CD14-positive monocyte (primary cell): ENCODE data around the gene CEP128. TPM values are rescaled to one million over a fixed set of nuclear protein-coding genes. Genes with fewer than 3 reads are reported as not detected.

Experiments
- DNase-seq, 3 donors: peaks; one replicate each; pipeline ENCODE4 v3.0.0-alpha.2; 2011 to 2022
- H2AFZ ChIP-seq: 2 replicates; pipeline ENCODE4 v1.6.0; 2012; ENCODE audit warnings: mild to moderate bottlenecking, low read depth, low read length, inconsistent platforms; ENCODE audit not compliant: insufficient read depth, poor library complexity, severe bottlenecking
- H3K27ac ChIP-seq, 2 donors: 1 replicate in 1 of 2; 2 replicates in 1 of 2; pipeline ENCODE4 v1.5.1; 2012 to 2013; ENCODE audit warnings: low read length in 2 of 2, control low read depth in 1 of 2, inconsistent platforms in 1 of 2, low read depth in 1 of 2, mild to moderate bottlenecking in 1 of 2
- H3K27me3 ChIP-seq, 2 donors: one replicate each; pipeline versions ENCODE4 v1.6.0 to v1.6.1; 2011 to 2013; ENCODE audit warnings: low read length in 2 of 2; ENCODE audit not compliant: control insufficient read depth in 2 of 2, insufficient read depth in 2 of 2
- H3K36me3 ChIP-seq, 2 donors: replicated peaks in 1 of 2; 1 replicate in 1 of 2; 2 replicates in 1 of 2; pipeline versions ENCODE4 v1.5.1 to v1.6.1; 2012 to 2013; ENCODE audit warnings: low read length in 2 of 2, control low read depth in 1 of 2, inconsistent platforms in 1 of 2, mild to moderate bottlenecking in 1 of 2; ENCODE audit not compliant: insufficient read depth in 2 of 2, control insufficient read depth in 1 of 2
- H3K4me1 ChIP-seq, 2 donors: 1 replicate in 1 of 2; 2 replicates in 1 of 2; pipeline versions ENCODE4 v1.5.1 to v1.6.1; 2012 to 2013; ENCODE audit warnings: low read length in 2 of 2, control low read depth in 1 of 2, inconsistent platforms in 1 of 2, mild to moderate bottlenecking in 1 of 2, moderate library complexity in 1 of 2; ENCODE audit not compliant: insufficient read depth in 2 of 2, control insufficient read depth in 1 of 2
- H3K4me2 ChIP-seq: replicated peaks from 2 replicates; pipeline ENCODE3; 2012; ENCODE audit warnings: low read length, moderate library complexity, mild to moderate bottlenecking; ENCODE audit not compliant: poor library complexity, severe bottlenecking; ENCODE audit errors: extremely low read depth
- H3K4me3 ChIP-seq, 3 experiments: fragments of 200-600 bp in 1 of 3; sonication (generic) in 1 of 3; replicated peaks in 1 of 3; 1 replicate in 2 of 3; 2 replicates in 1 of 3; pipeline ENCODE4 v1.5.1; 2011 to 2013; ENCODE audit warnings: low read length in 3 of 3, mild to moderate bottlenecking in 3 of 3, control low read depth in 2 of 3, low read depth in 2 of 3, inconsistent platforms in 1 of 3, moderate library complexity in 1 of 3
- H3K79me2 ChIP-seq: 2 replicates; pipeline ENCODE4 v1.6.0; 2012; ENCODE audit warnings: mild to moderate bottlenecking, control low read depth, inconsistent platforms, low read length, moderate library complexity; ENCODE audit not compliant: insufficient read depth
- H3K9ac ChIP-seq: 2 replicates; pipeline ENCODE4 v1.6.0; 2017; ENCODE audit warnings: low read length, mild to moderate bottlenecking; ENCODE audit not compliant: insufficient read depth, poor library complexity, severe bottlenecking
- H3K9me3 ChIP-seq, 2 donors: replicated peaks in 1 of 2; 1 replicate in 1 of 2; 2 replicates in 1 of 2; pipeline versions ENCODE4 v1.5.1 to v1.6.1; 2012 to 2013; ENCODE audit warnings: low read length in 2 of 2, control low read depth in 1 of 2; ENCODE audit not compliant: control insufficient read depth in 1 of 2, insufficient read depth in 1 of 2
- H4K20me1 ChIP-seq: 2 replicates; pipeline ENCODE4 v1.6.0; 2012; ENCODE audit warnings: mild to moderate bottlenecking, low read length, control low read depth, moderate library complexity; ENCODE audit not compliant: insufficient read depth
- H3K27ac Mint-ChIP-seq, 7 donors: one replicate each; pipeline ENCODE4 v1.8.0; 2020; ENCODE audit warnings: mild to moderate bottlenecking in 7 of 7, mixed read lengths in 7 of 7, moderate library complexity in 6 of 7, inconsistent platforms in 2 of 7
- H3K27me3 Mint-ChIP-seq, 3 donors: one replicate each; pipeline ENCODE4 v1.8.0; 2021 to 2022; ENCODE audit warnings: low read depth in 3 of 3, mild to moderate bottlenecking in 3 of 3, mixed read lengths in 3 of 3, moderate library complexity in 3 of 3, inconsistent platforms in 1 of 3
- H3K36me3 Mint-ChIP-seq, 2 donors: one replicate each; pipeline ENCODE4 v1.8.0; 2020; ENCODE audit warnings: mixed read lengths in 2 of 2, inconsistent platforms in 1 of 2, mild to moderate bottlenecking in 1 of 2
- H3K4me1 Mint-ChIP-seq: one replicate; pipeline ENCODE4 v1.8.0; 2020; ENCODE audit warnings: mild to moderate bottlenecking, mixed read lengths
- H3K4me3 Mint-ChIP-seq, 2 donors: one replicate each; pipeline ENCODE4 v1.8.0; 2020; ENCODE audit warnings: mild to moderate bottlenecking in 2 of 2, mixed read lengths in 2 of 2, moderate library complexity in 1 of 2
- H3K9me3 Mint-ChIP-seq, 7 donors: one replicate each; pipeline ENCODE4 v1.8.0; 2020 to 2022; ENCODE audit warnings: mixed read lengths in 7 of 7, mild to moderate bottlenecking in 6 of 7, moderate library complexity in 6 of 7, inconsistent platforms in 2 of 7
- WGBS: methylation state at CpG from one replicate; pipeline ENCODE4 v1.1.5; 2013; ENCODE audit warnings: missing lambda C conversion rate; ENCODE audit not compliant: insufficient coverage; 5-methylcytosine and 5-hydroxymethylcytosine counted together
- intact Hi-C, 2 donors: fragments of 100-400 bp; cut with micrococcal nuclease; formaldehyde crosslinking; loops; one replicate each; pipeline versions ENCODE4 v1.15.0 to v1.15.1; 2023
- polyA plus RNA-seq, 3 donors: library from polyadenylated mRNA; depleted of rRNA in 1 of 3; unstranded in 2 of 3; stranded (reverse) in 1 of 3; fragments of 300-500 nt in 2 of 3; fragments of >200 nt in 1 of 3; fragmentation: Illumina TruSeq in 2 of 3; gene quantifications; 1 replicate in 2 of 3; 2 replicates in 1 of 3; pipeline ENCODE4 v1.2.3, GENCODE V29; 2012 to 2021
- TF ChIP-seq, protein P1 (sequence below): fragments of 200-600 bp; IDR thresholded peaks from one replicate; pipeline ENCODE4 v1.8.0; 2022; ENCODE audit warnings: antibody characterized with exemption, mild to moderate bottlenecking

Gene CEP128
- polyA plus RNA-seq, 3 donors, result 0.41 to 0.88 (median 0.62) TPM

DNA sequence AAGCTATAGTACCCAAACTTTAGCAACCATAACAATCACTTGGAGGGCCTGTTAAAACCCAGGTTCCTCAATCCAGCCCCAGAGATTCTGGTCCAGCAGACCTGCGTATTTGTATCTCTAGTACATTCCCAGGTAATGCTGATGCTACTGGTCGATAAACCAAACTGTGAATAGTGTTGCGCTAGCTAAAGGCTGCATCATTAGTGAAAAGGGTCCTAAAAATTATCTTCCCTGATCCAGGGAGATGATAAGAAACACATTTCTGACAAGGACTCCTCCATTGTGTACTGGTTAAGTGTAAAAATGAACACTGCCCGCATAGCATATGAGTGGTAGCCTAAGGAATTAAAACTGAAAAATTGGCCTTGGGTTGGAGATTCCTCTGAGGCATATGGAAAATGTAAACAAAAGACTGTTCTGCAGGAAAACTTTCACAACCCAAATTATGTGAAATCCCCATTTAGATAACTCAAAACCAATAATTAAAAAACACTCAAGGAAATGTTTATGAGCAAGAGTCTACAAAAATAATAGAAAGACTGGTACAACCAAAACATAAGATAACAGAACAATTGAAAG is 322.7 kb downstream of the CEP128 start:
- Histone ChIP-seq H3K79me2 (no peaks in the 10 kb centered on the region), H2AFZ (no peak overlapping the region), H3K4me1 (no peaks in the 10 kb centered on the region), H3K27me3 (no peaks in the 10 kb centered on the region), H3K4me3 (no peak overlapping the region), H4K20me1 (no peaks in the 10 kb centered on the region), H3K27ac (no peak overlapping the region), H3K9ac (no peak overlapping the region), H3K36me3 (no peaks in the 10 kb centered on the region), H3K4me2 (no peak overlapping the region), H3K9me3 (peaks cover 0 to 2% of the 10 kb centered on the region in 2 donors)
- WGBS, result 100% methylated on average over 1 of the region's 4 CpGs
- Mint-ChIP-seq H3K36me3 (no peaks in the 10 kb centered on the region), H3K9me3 (peaks cover 0 to 11% (median 3%) of the 10 kb centered on the region in 7 donors), H3K4me1 (no peaks in the 10 kb centered on the region), H3K27me3 (no peaks in the 10 kb centered on the region), H3K4me3 (no peak overlapping the region), H3K27ac (no peak overlapping the region)
- intact Hi-C loops, result no loop called here
- no peak for DNase-seq
- TF ChIP-seq, protein P1, sequence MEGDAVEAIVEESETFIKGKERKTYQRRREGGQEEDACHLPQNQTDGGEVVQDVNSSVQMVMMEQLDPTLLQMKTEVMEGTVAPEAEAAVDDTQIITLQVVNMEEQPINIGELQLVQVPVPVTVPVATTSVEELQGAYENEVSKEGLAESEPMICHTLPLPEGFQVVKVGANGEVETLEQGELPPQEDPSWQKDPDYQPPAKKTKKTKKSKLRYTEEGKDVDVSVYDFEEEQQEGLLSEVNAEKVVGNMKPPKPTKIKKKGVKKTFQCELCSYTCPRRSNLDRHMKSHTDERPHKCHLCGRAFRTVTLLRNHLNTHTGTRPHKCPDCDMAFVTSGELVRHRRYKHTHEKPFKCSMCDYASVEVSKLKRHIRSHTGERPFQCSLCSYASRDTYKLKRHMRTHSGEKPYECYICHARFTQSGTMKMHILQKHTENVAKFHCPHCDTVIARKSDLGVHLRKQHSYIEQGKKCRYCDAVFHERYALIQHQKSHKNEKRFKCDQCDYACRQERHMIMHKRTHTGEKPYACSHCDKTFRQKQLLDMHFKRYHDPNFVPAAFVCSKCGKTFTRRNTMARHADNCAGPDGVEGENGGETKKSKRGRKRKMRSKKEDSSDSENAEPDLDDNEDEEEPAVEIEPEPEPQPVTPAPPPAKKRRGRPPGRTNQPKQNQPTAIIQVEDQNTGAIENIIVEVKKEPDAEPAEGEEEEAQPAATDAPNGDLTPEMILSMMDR, result no peak

DNA sequence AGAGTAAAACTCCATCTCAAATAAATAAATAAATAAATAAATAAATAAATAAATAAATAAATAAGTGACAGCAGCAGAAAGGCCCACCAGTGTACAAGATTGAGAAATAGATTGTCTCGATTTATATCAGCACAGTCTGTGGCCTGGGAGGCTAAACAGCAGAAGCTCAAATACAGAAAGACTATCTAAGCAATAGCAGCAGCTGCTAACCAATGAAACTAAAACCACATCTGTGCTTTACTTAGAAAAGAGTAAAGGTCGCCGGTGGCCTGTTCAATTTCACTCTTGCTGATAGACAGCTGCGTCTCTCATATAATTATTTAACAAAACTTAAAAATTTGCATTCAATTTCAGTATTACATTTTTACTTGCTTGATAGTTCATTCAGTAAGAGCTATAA is 325.7 kb downstream of the CEP128 start:
- Histone ChIP-seq H3K4me2 (no peak overlapping the region), H3K4me1 (no peaks in the 10 kb centered on the region), H3K9me3 (peaks cover 0 to 2% of the 10 kb centered on the region in 2 donors), H2AFZ (no peak overlapping the region), H4K20me1 (no peaks in the 10 kb centered on the region), H3K79me2 (no peaks in the 10 kb centered on the region), H3K4me3 (no peak overlapping the region), H3K36me3 (no peaks in the 10 kb centered on the region), H3K9ac (no peak overlapping the region), H3K27me3 (no peaks in the 10 kb centered on the region), H3K27ac (no peak overlapping the region)
- H3K27me3 Mint-ChIP-seq, result no peaks in the 10 kb centered on the region
- H3K4me1 Mint-ChIP-seq, result no peaks in the 10 kb centered on the region
- no peak overlapping the region for H3K27ac Mint-ChIP-seq
- intact Hi-C loops, result no loop called here
- no peak for DNase-seq
- TF ChIP-seq, protein P1, result no peak
- peaks cover 0 to 11% (median 3%) of the 10 kb centered on the region in 7 donors for H3K9me3 Mint-ChIP-seq
- H3K36me3 Mint-ChIP-seq, result no peaks in the 10 kb centered on the region
- 83% methylated on average over 1 of the region's 4 CpGs for WGBS
- H3K4me3 Mint-ChIP-seq, result no peak overlapping the region
